Gastrocnemius medialis (tissue), 4 donors: ENCODE results near the gene CENPE. TPM values are rescaled to one million over a fixed set of nuclear protein-coding genes. Genes with fewer than 3 reads are reported as not detected.
"Not testable (repeated sequence)": the region's sequence is repeated elsewhere in the genome, so short reads cannot be mapped to it uniquely, and the experiment has no call there.

Experiments used
- ATAC-seq, 2 donors: fragments of 150-250 bp; one replicate each; pipeline ENCODE4 v1.9.1; 2016
- DNase-seq, 2 donors: peaks; one replicate each; pipeline ENCODE4 v3.0.0-alpha.2; 2019
- H3K27ac ChIP-seq, 4 donors: fragments of 200-600 bp; sonication (generic); 1 replicate in 1 of 4; 2 replicates in 3 of 4; pipeline ENCODE4 v1.5.1; 2016 to 2018; ENCODE audit warnings: mild to moderate bottlenecking in 2 of 4, moderate library complexity in 1 of 4
- H3K27me3 ChIP-seq, 3 donors: fragments of 200-600 bp; sonication (generic) in 2 of 3; 1 replicate in 1 of 3; 2 replicates in 2 of 3; pipeline versions ENCODE4 v1.5.1 to v1.6.0; 2016 to 2019; ENCODE audit warnings: mild to moderate bottlenecking in 1 of 3, moderate library complexity in 1 of 3
- H3K36me3 ChIP-seq, 2 donors: fragments of 200-600 bp; sonication (generic) in 1 of 2; one replicate each; pipeline ENCODE4 v1.5.1; 2017 to 2018
- H3K4me1 ChIP-seq, 2 donors: fragments of 200-600 bp; sonication (generic) in 1 of 2; one replicate each; pipeline ENCODE4 v1.5.1; 2016 to 2017; ENCODE audit warnings: mild to moderate bottlenecking in 2 of 2
- H3K4me3 ChIP-seq, 4 donors: fragments of 200-600 bp; sonication (generic) in 3 of 4; 1 replicate in 1 of 4; 2 replicates in 3 of 4; pipeline ENCODE4 v1.5.1; 2016 to 2019; ENCODE audit warnings: mild to moderate bottlenecking in 2 of 4
- H3K9me3 ChIP-seq, 3 donors: fragments of 200-600 bp; sonication (generic) in 2 of 3; 1 replicate in 1 of 3; 2 replicates in 2 of 3; pipeline ENCODE4 v1.5.1; 2016 to 2019
- POLR2A ChIP-seq, 2 donors: fragments of 450-650 bp; IDR thresholded peaks; one replicate each; pipeline ENCODE4 v1.6.1; 2017; ENCODE audit warnings: antibody characterized with exemption in 2 of 2, mild to moderate bottlenecking in 2 of 2, moderate library complexity in 2 of 2
- in situ Hi-C, 4 donors: fragments of 200-750 bp; cut with MboI; loops; one replicate each; pipeline versions ENCODE4 v1.15.0 to v1.8.0; 2017; ENCODE audit warnings: low sequenced_read_pairs in 4 of 4
- intact Hi-C: fragments of 100-400 bp; cut with DNase I; formaldehyde crosslinking; loops from one replicate; pipeline ENCODE4 v1.15.1; 2023; ENCODE audit warnings: low total_unique reads
- total RNA-seq, 4 donors: library from RNA; depleted of rRNA; stranded (reverse); fragments of >200 nt; gene quantifications; one replicate each; pipeline versions ENCODE4 v1.1.0 to v1.2.3, GENCODE V29; 2016
- TF ChIP-seq, protein P1 (sequence below), 5 experiments: fragments of 450-650 bp in 3 of 5; fragments of 200-600 bp in 2 of 5; sonication (generic) in 2 of 5; IDR thresholded peaks in 4 of 5; conservative IDR thresholded peaks in 1 of 5; 1 replicate in 4 of 5; 2 replicates in 1 of 5; pipeline ENCODE4 v1.5.1; 2016 to 2019; ENCODE audit warnings: antibody characterized with exemption in 5 of 5, mild to moderate bottlenecking in 3 of 5, moderate library complexity in 3 of 5

CENPE gene, protein sequence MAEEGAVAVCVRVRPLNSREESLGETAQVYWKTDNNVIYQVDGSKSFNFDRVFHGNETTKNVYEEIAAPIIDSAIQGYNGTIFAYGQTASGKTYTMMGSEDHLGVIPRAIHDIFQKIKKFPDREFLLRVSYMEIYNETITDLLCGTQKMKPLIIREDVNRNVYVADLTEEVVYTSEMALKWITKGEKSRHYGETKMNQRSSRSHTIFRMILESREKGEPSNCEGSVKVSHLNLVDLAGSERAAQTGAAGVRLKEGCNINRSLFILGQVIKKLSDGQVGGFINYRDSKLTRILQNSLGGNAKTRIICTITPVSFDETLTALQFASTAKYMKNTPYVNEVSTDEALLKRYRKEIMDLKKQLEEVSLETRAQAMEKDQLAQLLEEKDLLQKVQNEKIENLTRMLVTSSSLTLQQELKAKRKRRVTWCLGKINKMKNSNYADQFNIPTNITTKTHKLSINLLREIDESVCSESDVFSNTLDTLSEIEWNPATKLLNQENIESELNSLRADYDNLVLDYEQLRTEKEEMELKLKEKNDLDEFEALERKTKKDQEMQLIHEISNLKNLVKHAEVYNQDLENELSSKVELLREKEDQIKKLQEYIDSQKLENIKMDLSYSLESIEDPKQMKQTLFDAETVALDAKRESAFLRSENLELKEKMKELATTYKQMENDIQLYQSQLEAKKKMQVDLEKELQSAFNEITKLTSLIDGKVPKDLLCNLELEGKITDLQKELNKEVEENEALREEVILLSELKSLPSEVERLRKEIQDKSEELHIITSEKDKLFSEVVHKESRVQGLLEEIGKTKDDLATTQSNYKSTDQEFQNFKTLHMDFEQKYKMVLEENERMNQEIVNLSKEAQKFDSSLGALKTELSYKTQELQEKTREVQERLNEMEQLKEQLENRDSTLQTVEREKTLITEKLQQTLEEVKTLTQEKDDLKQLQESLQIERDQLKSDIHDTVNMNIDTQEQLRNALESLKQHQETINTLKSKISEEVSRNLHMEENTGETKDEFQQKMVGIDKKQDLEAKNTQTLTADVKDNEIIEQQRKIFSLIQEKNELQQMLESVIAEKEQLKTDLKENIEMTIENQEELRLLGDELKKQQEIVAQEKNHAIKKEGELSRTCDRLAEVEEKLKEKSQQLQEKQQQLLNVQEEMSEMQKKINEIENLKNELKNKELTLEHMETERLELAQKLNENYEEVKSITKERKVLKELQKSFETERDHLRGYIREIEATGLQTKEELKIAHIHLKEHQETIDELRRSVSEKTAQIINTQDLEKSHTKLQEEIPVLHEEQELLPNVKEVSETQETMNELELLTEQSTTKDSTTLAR (N-terminal part only)
- under 1 TPM; 0.15 to 0.63 (median 0.18) TPM for total RNA-seq

- H3K9me3 ChIP-seq = no peaks in the 10 kb centered on the region
- peaks cover 4 to 7% of the 10 kb centered on the region in 2 donors for H3K4me1 ChIP-seq
- peak; percentile 56 to 69 for DNase-seq
- intact Hi-C loops = loop anchor here (10.0 kb wide), 1 partner anchor 763 kb away; no protein-coding TSS in a partner anchor
- in situ Hi-C loops = no loop called here
- ATAC-seq = peak; percentile 95
- H3K27me3 ChIP-seq = no peaks in the 10 kb centered on the region
- H3K27ac ChIP-seq = peak within 1 kb of the TSS; percentile 31 to 68 (median 58)
- no peaks in the 10 kb centered on the region for H3K36me3 ChIP-seq
- peak within 1 kb of the TSS; percentile 69 to 91 (median 80) for H3K4me3 ChIP-seq
- TF ChIP-seq, protein P1, sequence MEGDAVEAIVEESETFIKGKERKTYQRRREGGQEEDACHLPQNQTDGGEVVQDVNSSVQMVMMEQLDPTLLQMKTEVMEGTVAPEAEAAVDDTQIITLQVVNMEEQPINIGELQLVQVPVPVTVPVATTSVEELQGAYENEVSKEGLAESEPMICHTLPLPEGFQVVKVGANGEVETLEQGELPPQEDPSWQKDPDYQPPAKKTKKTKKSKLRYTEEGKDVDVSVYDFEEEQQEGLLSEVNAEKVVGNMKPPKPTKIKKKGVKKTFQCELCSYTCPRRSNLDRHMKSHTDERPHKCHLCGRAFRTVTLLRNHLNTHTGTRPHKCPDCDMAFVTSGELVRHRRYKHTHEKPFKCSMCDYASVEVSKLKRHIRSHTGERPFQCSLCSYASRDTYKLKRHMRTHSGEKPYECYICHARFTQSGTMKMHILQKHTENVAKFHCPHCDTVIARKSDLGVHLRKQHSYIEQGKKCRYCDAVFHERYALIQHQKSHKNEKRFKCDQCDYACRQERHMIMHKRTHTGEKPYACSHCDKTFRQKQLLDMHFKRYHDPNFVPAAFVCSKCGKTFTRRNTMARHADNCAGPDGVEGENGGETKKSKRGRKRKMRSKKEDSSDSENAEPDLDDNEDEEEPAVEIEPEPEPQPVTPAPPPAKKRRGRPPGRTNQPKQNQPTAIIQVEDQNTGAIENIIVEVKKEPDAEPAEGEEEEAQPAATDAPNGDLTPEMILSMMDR (IDR thresholded peaks at IDR 0.05 in 4 of 5, conservative IDR thresholded peaks at IDR 0.05 in 1 of 5) = no peak
- TF ChIP-seq POLR2A (IDR thresholded peaks at IDR 0.05) = no peak
These were observed at the start of gene CENPE for GRCh38 chr4:103198111-103198765. Gene CENPE (minus strand): TSS chr4:103198343. CDS start chr4:103198319, 24 bp downstream.

- DNase-seq = no peak
- Histone ChIP-seq H3K4me3 (no peak overlapping the region), H3K9me3 (no peaks in the 10 kb centered on the region), H3K36me3 (no peaks in the 10 kb centered on the region), H3K27me3 (no peaks in the 10 kb centered on the region), H3K27ac (no peak overlapping the region), H3K4me1 (no peaks in the 10 kb centered on the region)
- intact Hi-C loops (no loop called here), in situ Hi-C loops (no loop called here)
- no peak for ATAC-seq
- TF ChIP-seq, protein P1 (IDR thresholded peaks at IDR 0.05 in 4 of 5, conservative IDR thresholded peaks at IDR 0.05 in 1 of 5) = no peak
- TF ChIP-seq POLR2A (IDR thresholded peaks at IDR 0.05) = no peak
These were observed 46.1 kb upstream of the CENPE start for GRCh38 chr4:103244251-103244650.

DNA sequence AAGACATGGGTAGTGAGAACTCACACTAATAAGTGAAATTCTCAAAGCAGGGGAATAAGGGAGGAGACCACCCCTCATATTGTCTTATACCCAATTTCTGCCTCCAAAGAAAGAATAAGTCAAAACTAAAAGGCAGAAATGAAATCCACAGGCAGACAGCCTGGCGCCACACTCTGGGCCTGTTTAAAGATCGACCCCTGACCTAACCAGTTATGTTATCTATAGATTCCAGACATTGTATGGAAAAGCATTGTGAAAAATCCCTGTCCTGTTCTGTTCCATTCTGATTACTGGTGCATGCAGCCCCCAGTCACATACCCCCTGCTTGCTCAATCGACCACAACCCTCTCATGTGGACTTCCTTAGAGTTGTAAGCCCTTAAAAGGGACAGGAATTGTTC lies 32.8 kb upstream of the CENPE start:
- ATAC-seq, intact Hi-C loops, H3K4me1 ChIP-seq, in situ Hi-C loops, DNase-seq, H3K27me3 ChIP-seq, H3K4me3 ChIP-seq, H3K36me3 ChIP-seq, H3K27ac ChIP-seq, H3K9me3 ChIP-seq: not testable (repeated sequence)

GRCh38 chr4:103223556-103223955 lies 25.4 kb upstream of the CENPE start:
- intact Hi-C loops, H3K4me3 ChIP-seq, H3K9me3 ChIP-seq, H3K4me1 ChIP-seq, in situ Hi-C loops, H3K36me3 ChIP-seq, ATAC-seq, H3K27ac ChIP-seq, H3K27me3 ChIP-seq, DNase-seq: not testable (repeated sequence)

GRCh38 chr4:103207673-103208072 lies 9.5 kb upstream of the CENPE start:
- Histone ChIP-seq H3K4me1 (no peaks in the 10 kb centered on the region), H3K4me3 (no peak overlapping the region), H3K27ac (no peak overlapping the region), H3K9me3 (no peaks in the 10 kb centered on the region), H3K36me3 (no peaks in the 10 kb centered on the region), H3K27me3 (no peaks in the 10 kb centered on the region)
- ATAC-seq (no peak), DNase-seq (no peak)
- intact Hi-C loops (no loop called here), in situ Hi-C loops (no loop called here)
- no peak for TF ChIP-seq POLR2A (IDR thresholded peaks at IDR 0.05)
- TF ChIP-seq, protein P1 (IDR thresholded peaks at IDR 0.05 in 4 of 5, conservative IDR thresholded peaks at IDR 0.05 in 1 of 5) = no peak
